SU-DHL-6 (cell line): Measurements from ENCODE around the gene UMAD1.

ENCODE experiments used
- H2AFZ ChIP-seq: fragments of 200-600 bp; sonication (generic); 2 replicates; pipeline ENCODE4 v1.6.1; 2014; ENCODE audit warnings: low read depth, mild to moderate bottlenecking, moderate library complexity, mixed read lengths, antibody characterized with exemption, low read length; ENCODE audit not compliant: severe bottlenecking
- H3F3A ChIP-seq: fragments of 200-600 bp; shearing (Covaris generic); 2 replicates; pipeline ENCODE4 v1.6.0; 2016; ENCODE audit warnings: antibody characterized with exemption, mild to moderate bottlenecking; ENCODE audit not compliant: insufficient read depth
- H3K27ac ChIP-seq: fragments of 200-600 bp; sonication (generic); 2 replicates; pipeline ENCODE4 v1.5.1; 2016; ENCODE audit warnings: low read depth, mild to moderate bottlenecking, low read length, moderate library complexity, mixed read lengths
- H3K27me3 ChIP-seq: fragments of 200-600 bp; sonication (generic), shearing (Covaris generic); 2 replicates; pipeline ENCODE4 v1.6.0; 2014; ENCODE audit warnings: mild to moderate bottlenecking, low read length
- H3K36me3 ChIP-seq: fragments of 200-600 bp; sonication (generic); 2 replicates; pipeline ENCODE4 v1.6.1; 2014; ENCODE audit warnings: mild to moderate bottlenecking, low read length, mixed read lengths
- H3K4me2 ChIP-seq: fragments of 300-600, 200-600 bp; shearing (Covaris generic), sonication (generic); 2 replicates; pipeline ENCODE4 v1.6.0; 2014; ENCODE audit warnings: low read length, low read depth, mild to moderate bottlenecking; ENCODE audit not compliant: poor library complexity, severe bottlenecking
- H3K4me3 ChIP-seq: fragments of 200-600 bp; sonication (generic); 2 replicates; pipeline ENCODE4 v1.5.1; 2014; ENCODE audit warnings: antibody characterized with exemption, low read length, mild to moderate bottlenecking, mixed read lengths; ENCODE audit not compliant: insufficient read depth, poor library complexity, severe bottlenecking
- H3K79me2 ChIP-seq: fragments of 200-600 bp; sonication (generic); 2 replicates; pipeline ENCODE4 v1.6.1; 2014; ENCODE audit warnings: mild to moderate bottlenecking, low read length, moderate library complexity; ENCODE audit not compliant: insufficient read depth
- H3K9ac ChIP-seq: fragments of 200-600 bp; sonication (generic); 2 replicates; pipeline ENCODE4 v1.7.0; 2014; ENCODE audit warnings: mild to moderate bottlenecking, low read length
- H3K9me2 ChIP-seq: fragments of 200-600 bp; sonication (generic); replicated peaks from 2 replicates; pipeline ENCODE4 v1.6.1; 2014; ENCODE audit warnings: low read length; ENCODE audit not compliant: insufficient read depth
- H3K9me3 ChIP-seq: fragments of 200-600 bp; sonication (generic); 2 replicates; pipeline ENCODE4 v1.6.1; 2014; ENCODE audit warnings: low read length, mixed read lengths; ENCODE audit not compliant: insufficient read depth
- H4K20me1 ChIP-seq: fragments of 200-600 bp; sonication (generic); 2 replicates; pipeline ENCODE4 v1.6.1; 2014; ENCODE audit warnings: low read depth, mild to moderate bottlenecking, antibody characterized with exemption, low read length, moderate library complexity, mixed read lengths
- CTCF ChIP-seq: fragments of 200-600 bp; sonication (generic); IDR thresholded peaks from one replicate; pipeline ENCODE4 v1.5.1; 2017; ENCODE audit warnings: antibody characterized with exemption, mild to moderate bottlenecking, low read length, moderate library complexity; ENCODE audit not compliant: insufficient read depth, poor library complexity, severe bottlenecking
- EZH2phosphoT487 ChIP-seq: fragments of 200-600 bp; sonication (generic), shearing (Covaris generic); conservative IDR thresholded peaks from 2 replicates; pipeline ENCODE4 v1.6.1; 2018; ENCODE audit warnings: mild to moderate bottlenecking, antibody characterized with exemption, low read length, moderate library complexity, mixed read lengths

The UMAD1 gene

GRCh38 chr7:7668706-7669105 lies 28.2 kb downstream of the UMAD1 start:
- Histone ChIP-seq H3K9me2 (no peaks in the 10 kb centered on the region), H3F3A (no peaks in the 10 kb centered on the region), H3K4me2 (no peak overlapping the region), H3K9ac (no peak overlapping the region), H3K79me2 (peaks cover 15% of the 10 kb centered on the region; the same call in 1 of the 2 replicates), H3K36me3 (no peaks in the 10 kb centered on the region), H4K20me1 (no peaks in the 10 kb centered on the region), H3K4me3 (no peak overlapping the region), H3K27me3 (no peaks in the 10 kb centered on the region), H2AFZ (no peak overlapping the region), H3K27ac (no peak overlapping the region), H3K9me3 (no peaks in the 10 kb centered on the region)
- TF ChIP-seq CTCF (no peak), EZH2phosphoT487 (no peak)

GRCh38 chr7:7670490-7670889 lies 29.9 kb downstream of the UMAD1 start:
- no peaks in the 10 kb centered on the region for H3K36me3 ChIP-seq
- H3K4me3 ChIP-seq = no peak overlapping the region
- no peak overlapping the region for H3K9ac ChIP-seq
- no peaks in the 10 kb centered on the region for H3K9me2 ChIP-seq
- no peaks in the 10 kb centered on the region for H3K9me3 ChIP-seq
- no peak overlapping the region for H3K27ac ChIP-seq
- peaks cover 13% of the 10 kb centered on the region; the same call in 1 of the 2 replicates for H3K79me2 ChIP-seq
- no peak overlapping the region for H3K4me2 ChIP-seq
- no peaks in the 10 kb centered on the region for H3F3A ChIP-seq
- TF ChIP-seq CTCF = no peak
- TF ChIP-seq EZH2phosphoT487 = no peak
- no peak overlapping the region for H2AFZ ChIP-seq
- H4K20me1 ChIP-seq = no peaks in the 10 kb centered on the region
- H3K27me3 ChIP-seq = no peaks in the 10 kb centered on the region

- no peak overlapping the region for H3K9ac ChIP-seq
- H3K27me3 ChIP-seq = no peaks in the 10 kb centered on the region
- H3K9me2 ChIP-seq = no peaks in the 10 kb centered on the region
- H3K79me2 ChIP-seq = peaks cover 7% of the 10 kb centered on the region; the same call in 1 of the 2 replicates
- H3K4me2 ChIP-seq = no peak overlapping the region
- H3K27ac ChIP-seq = no peak overlapping the region
- no peak overlapping the region for H2AFZ ChIP-seq
- no peaks in the 10 kb centered on the region for H4K20me1 ChIP-seq
- no peak overlapping the region for H3K4me3 ChIP-seq
- peaks cover 2% of the 10 kb centered on the region; the same call in 1 of the 2 replicates for H3F3A ChIP-seq
- TF ChIP-seq CTCF (no peak), EZH2phosphoT487 (no peak)
- H3K36me3 ChIP-seq = no peaks in the 10 kb centered on the region; the same call in 1 of the 2 replicates
- H3K9me3 ChIP-seq = no peaks in the 10 kb centered on the region
These were observed 30.8 kb downstream of the UMAD1 start for GRCh38 chr7:7671361-7671760.
